Hepatocyte (in vitro differentiated cells): ENCODE results near the gene MAP3K10. TPM values are rescaled to one million over a fixed set of nuclear protein-coding genes. Genes with fewer than 3 reads are reported as not detected.

Source experiments
- DNase-seq: peaks from one replicate; pipeline ENCODE4 v3.0.0-alpha.2; 2016; ENCODE audit warnings: low spot score
- H2AFZ ChIP-seq: fragments of 200-600 bp; sonication (generic); 2 replicates; pipeline ENCODE4 v1.6.0; 2016; ENCODE audit warnings: antibody characterized with exemption, mild to moderate bottlenecking
- H3K27ac ChIP-seq: fragments of 200-600 bp; sonication (generic); 2 replicates; pipeline ENCODE4 v1.5.1; 2016; ENCODE audit warnings: mild to moderate bottlenecking
- H3K27me3 ChIP-seq: fragments of 200-600 bp; sonication (generic); 2 replicates; pipeline ENCODE4 v1.6.1; 2016
- H3K36me3 ChIP-seq: fragments of 200-600 bp; sonication (generic); replicated peaks from 2 replicates; pipeline ENCODE4 v1.5.1; 2016; ENCODE audit warnings: low read depth; ENCODE audit not compliant: insufficient read depth
- H3K4me1 ChIP-seq: fragments of 200-600 bp; sonication (generic); 2 replicates; pipeline ENCODE4 v1.5.1; 2016; ENCODE audit warnings: mild to moderate bottlenecking, moderate library complexity; ENCODE audit not compliant: insufficient read depth
- H3K4me2 ChIP-seq: fragments of 200-600 bp; sonication (generic); 2 replicates; pipeline ENCODE4 v1.6.0; 2016
- H3K4me3 ChIP-seq: fragments of 200-600 bp; sonication (generic); 2 replicates; pipeline ENCODE4 v1.5.1; 2016; ENCODE audit warnings: mild to moderate bottlenecking
- H3K79me2 ChIP-seq: fragments of 200-600 bp; sonication (generic); 2 replicates; pipeline ENCODE4 v1.6.0; 2017; ENCODE audit warnings: mild to moderate bottlenecking
- H3K9me2 ChIP-seq: fragments of 200-600 bp; sonication (generic); replicated peaks from 2 replicates; pipeline ENCODE4 v1.6.0; 2017; ENCODE audit warnings: mild to moderate bottlenecking; ENCODE audit not compliant: insufficient read depth
- H3K9me3 ChIP-seq: fragments of 200-600 bp; sonication (generic); 2 replicates; pipeline ENCODE4 v1.5.1; 2016; ENCODE audit warnings: low read depth, mild to moderate bottlenecking
- H4K20me1 ChIP-seq: fragments of 200-600 bp; sonication (generic); 2 replicates; pipeline ENCODE4 v1.6.0; 2016; ENCODE audit warnings: mild to moderate bottlenecking; ENCODE audit not compliant: insufficient read depth, poor library complexity, severe bottlenecking
- EZH2 ChIP-seq: fragments of 200-600 bp; sonication (generic); IDR thresholded peaks from 2 replicates; pipeline ENCODE4 v1.6.1; 2016; ENCODE audit warnings: antibody characterized with exemption, mild to moderate bottlenecking, borderline replicate concordance
- EZH2phosphoT487 ChIP-seq: fragments of 200-600 bp; sonication (generic); IDR thresholded peaks from one replicate; pipeline ENCODE4 v1.6.1; 2018; ENCODE audit warnings: antibody characterized with exemption, mild to moderate bottlenecking, low read depth, moderate library complexity; ENCODE audit not compliant: unreplicated experiment, severe bottlenecking
- WGBS: methylation state at CpG from one replicate; pipeline ENCODE4 v1.1.6; 2016; ENCODE audit warnings: low lambda C conversion rate; ENCODE audit errors: missing lambda C conversion rate; 5-methylcytosine and 5-hydroxymethylcytosine counted together
- polyA plus RNA-seq: library from polyadenylated mRNA; unstranded; fragments of >200 nt; fragmentation: Nextera tagmentation; extraction: Ambion mirVana; gene quantifications from 2 replicates; pipeline ENCODE4 v1.2.1, GENCODE V29; 2016
- total RNA-seq: library from RNA; depleted of rRNA; stranded (reverse); fragments of >200 nt; gene quantifications from 2 replicates; pipeline ENCODE4 v1.2.3, GENCODE V29; 2014
- TF ChIP-seq, protein P1 (sequence below): fragments of 200-600 bp; sonication (generic); IDR thresholded peaks from 2 replicates; pipeline ENCODE4 v1.5.1; 2016; ENCODE audit warnings: antibody characterized with exemption, mild to moderate bottlenecking; ENCODE audit not compliant: poor library complexity

Gene MAP3K10
- total and polyA plus RNA-seq, 2 experiments from 2014 or later: 6.1 to 9.1 TPM

GRCh38 chr19:40244579-40245317 lies 53.5 kb downstream of the MAP3K10 start:
- Histone ChIP-seq H3K4me1 (no peaks in the 10 kb centered on the region), H2AFZ (no peak overlapping the region), H3K79me2 (peaks cover 11% of the 10 kb centered on the region), H3K9me2 (no peaks in the 10 kb centered on the region), H3K9me3 (no peaks in the 10 kb centered on the region), H3K4me2 (no peak overlapping the region), H3K27me3 (no peaks in the 10 kb centered on the region), H3K4me3 (no peak overlapping the region), H4K20me1 (peaks cover 3% of the 10 kb centered on the region), H3K36me3 (no peaks in the 10 kb centered on the region), H3K27ac (no peak overlapping the region)
- WGBS: 88% methylated on average over 12 of the region's 12 CpGs
- DNase-seq: no peak
- TF ChIP-seq EZH2: no peak
- TF ChIP-seq, protein P1, sequence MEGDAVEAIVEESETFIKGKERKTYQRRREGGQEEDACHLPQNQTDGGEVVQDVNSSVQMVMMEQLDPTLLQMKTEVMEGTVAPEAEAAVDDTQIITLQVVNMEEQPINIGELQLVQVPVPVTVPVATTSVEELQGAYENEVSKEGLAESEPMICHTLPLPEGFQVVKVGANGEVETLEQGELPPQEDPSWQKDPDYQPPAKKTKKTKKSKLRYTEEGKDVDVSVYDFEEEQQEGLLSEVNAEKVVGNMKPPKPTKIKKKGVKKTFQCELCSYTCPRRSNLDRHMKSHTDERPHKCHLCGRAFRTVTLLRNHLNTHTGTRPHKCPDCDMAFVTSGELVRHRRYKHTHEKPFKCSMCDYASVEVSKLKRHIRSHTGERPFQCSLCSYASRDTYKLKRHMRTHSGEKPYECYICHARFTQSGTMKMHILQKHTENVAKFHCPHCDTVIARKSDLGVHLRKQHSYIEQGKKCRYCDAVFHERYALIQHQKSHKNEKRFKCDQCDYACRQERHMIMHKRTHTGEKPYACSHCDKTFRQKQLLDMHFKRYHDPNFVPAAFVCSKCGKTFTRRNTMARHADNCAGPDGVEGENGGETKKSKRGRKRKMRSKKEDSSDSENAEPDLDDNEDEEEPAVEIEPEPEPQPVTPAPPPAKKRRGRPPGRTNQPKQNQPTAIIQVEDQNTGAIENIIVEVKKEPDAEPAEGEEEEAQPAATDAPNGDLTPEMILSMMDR: no peak
- TF ChIP-seq EZH2phosphoT487: no peak

DNA sequence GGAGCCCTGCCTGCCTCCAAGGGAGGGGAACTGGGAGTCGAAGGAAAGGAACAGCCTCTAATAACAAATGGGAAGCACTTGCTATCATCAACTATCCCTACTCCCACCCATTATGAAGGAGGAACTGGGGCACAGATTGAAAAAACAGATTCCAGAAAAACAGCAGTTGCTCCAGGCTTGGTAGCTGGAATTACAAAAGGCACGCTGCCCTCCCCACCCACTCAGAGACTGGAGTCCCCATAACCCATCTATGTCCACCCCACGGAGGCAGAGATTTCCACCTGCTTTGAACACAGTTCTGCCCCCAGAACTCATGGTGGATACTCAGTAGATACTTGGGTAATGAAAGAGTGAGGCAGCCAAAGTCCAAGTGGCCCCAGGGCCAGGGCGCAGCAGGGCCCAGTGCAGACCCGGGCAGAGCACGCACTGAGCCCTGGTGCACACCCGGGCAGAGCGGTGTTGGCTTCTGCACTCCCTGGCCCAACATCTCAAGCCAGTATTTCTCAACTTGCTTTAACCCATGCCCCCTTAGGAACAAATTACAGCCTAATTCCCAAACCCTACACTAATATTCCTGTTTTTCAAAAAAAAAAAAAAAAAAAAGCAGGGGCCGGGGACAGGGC lies 54.4 kb downstream of the MAP3K10 start:
- Histone ChIP-seq H3K4me1 (no peaks in the 10 kb centered on the region), H2AFZ (no peak overlapping the region), H3K27me3 (no peaks in the 10 kb centered on the region), H3K79me2 (peaks cover 13% of the 10 kb centered on the region), H3K9me3 (no peaks in the 10 kb centered on the region), H3K9me2 (no peaks in the 10 kb centered on the region), H3K4me3 (no peak overlapping the region), H4K20me1 (peaks cover 6% of the 10 kb centered on the region), H3K4me2 (no peak overlapping the region), H3K27ac (no peak overlapping the region), H3K36me3 (no peaks in the 10 kb centered on the region)
- no peak for DNase-seq
- TF ChIP-seq, protein P1: no peak
- WGBS: 96% methylated on average over 9 of the region's 9 CpGs

DNA sequence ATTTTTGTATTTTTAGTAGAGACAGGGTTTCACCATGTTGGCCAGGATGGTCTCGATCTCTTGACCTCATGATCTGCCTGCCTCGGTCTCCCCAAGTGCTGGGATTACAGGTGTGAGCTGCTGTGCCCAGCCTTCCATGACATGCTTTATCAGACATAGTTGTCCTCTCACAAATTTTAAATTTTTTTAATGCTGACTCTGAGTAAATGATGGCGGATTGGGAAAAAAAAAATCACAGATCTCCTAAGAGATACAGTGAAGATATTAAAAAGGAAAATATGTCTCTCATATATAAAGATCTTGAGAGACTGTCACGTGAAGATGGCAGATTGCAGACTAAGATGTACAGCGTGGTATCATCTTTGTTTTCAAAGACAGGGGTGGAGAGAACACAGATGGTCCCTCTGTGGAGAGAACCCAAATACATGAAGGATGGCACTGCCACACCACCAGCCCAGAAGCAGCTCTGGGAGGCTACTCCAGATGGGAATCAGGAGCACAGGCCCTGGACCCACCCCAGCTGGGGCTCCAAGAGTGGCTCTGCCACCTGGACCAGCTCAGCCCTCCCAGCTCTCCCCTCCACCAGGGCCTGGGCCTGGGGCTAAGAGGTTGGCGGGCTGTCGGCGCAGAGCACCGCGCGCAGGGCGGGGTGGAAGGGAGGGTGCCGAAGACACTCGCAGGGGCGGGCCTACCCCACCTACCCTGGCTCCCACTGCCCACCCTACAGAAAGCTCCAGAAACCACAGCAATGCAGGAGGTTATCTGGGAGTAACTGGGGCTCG lies 55.3 kb downstream of the MAP3K10 start:
- H3K79me2 ChIP-seq: peaks cover 19% of the 10 kb centered on the region

More for the DNA sequence above, 55.3 kb downstream of the MAP3K10 start:
- H3K27me3 ChIP-seq: no peaks in the 10 kb centered on the region
- H3K27ac ChIP-seq: no peak overlapping the region
- no peaks in the 10 kb centered on the region for H3K9me3 ChIP-seq
- H4K20me1 ChIP-seq: peaks cover 6% of the 10 kb centered on the region
- H3K9me2 ChIP-seq: no peaks in the 10 kb centered on the region
- WGBS: 94% methylated on average over 10 of the region's 16 CpGs
- no peaks in the 10 kb centered on the region for H3K36me3 ChIP-seq
- no peaks in the 10 kb centered on the region for H3K4me1 ChIP-seq
- no peak overlapping the region for H3K4me3 ChIP-seq
- no peak for TF ChIP-seq EZH2
- TF ChIP-seq, protein P1: no peak
- no peak for TF ChIP-seq EZH2phosphoT487
- no peak overlapping the region for H3K4me2 ChIP-seq
- no peak overlapping the region for H2AFZ ChIP-seq
- no peak for DNase-seq
